Measurements from ENCODE around the gene SORBS2.

DNA sequence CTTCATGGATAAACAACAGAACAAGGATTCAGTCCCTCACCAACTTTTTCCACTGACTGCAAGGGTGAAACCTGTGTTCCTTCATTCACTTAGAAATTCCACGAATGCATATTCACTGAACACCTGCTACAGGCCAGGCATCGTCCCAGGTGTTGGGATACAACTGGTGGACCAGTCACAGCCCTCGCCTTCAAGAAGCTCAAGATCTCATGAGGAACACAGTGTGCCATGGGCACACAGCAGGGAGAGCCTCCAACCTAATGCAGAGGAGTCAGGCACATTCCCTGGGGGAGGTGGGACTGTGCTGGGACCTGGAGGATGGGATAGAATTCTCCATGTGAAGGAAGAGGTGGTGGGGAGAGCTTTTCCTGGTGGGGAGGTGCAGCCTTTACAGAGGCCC lies 169.1 kb downstream of the SORBS2 start:
- TF ChIP-seq, protein P1, sequence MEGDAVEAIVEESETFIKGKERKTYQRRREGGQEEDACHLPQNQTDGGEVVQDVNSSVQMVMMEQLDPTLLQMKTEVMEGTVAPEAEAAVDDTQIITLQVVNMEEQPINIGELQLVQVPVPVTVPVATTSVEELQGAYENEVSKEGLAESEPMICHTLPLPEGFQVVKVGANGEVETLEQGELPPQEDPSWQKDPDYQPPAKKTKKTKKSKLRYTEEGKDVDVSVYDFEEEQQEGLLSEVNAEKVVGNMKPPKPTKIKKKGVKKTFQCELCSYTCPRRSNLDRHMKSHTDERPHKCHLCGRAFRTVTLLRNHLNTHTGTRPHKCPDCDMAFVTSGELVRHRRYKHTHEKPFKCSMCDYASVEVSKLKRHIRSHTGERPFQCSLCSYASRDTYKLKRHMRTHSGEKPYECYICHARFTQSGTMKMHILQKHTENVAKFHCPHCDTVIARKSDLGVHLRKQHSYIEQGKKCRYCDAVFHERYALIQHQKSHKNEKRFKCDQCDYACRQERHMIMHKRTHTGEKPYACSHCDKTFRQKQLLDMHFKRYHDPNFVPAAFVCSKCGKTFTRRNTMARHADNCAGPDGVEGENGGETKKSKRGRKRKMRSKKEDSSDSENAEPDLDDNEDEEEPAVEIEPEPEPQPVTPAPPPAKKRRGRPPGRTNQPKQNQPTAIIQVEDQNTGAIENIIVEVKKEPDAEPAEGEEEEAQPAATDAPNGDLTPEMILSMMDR (IDR thresholded peaks at IDR 0.05): no peak
- no peak for TF ChIP-seq ZFX (IDR thresholded peaks at IDR 0.05; ENCODE audit: borderline replicate concordance)
